Endothelial cell (in vitro differentiated cells): ENCODE results near the gene DCTPP1. TPM values are rescaled to one million over a fixed set of nuclear protein-coding genes. Genes with fewer than 3 reads are reported as not detected.
A peak's percentile ranks its signal among the peaks of the same experiment; 100 is the strongest.

Experiments
- DNase-seq: peaks from one replicate; pipeline ENCODE4 v3.0.0; 2021; ENCODE audit warnings: low spot score
- H3K27ac Mint-ChIP-seq: one replicate; pipeline ENCODE4 v1.8.0; 2021; ENCODE audit warnings: mixed read lengths, inconsistent platforms; ENCODE audit not compliant: unreplicated experiment
- H3K27me3 Mint-ChIP-seq: one replicate; pipeline ENCODE4 v1.8.0; 2021; ENCODE audit warnings: mild to moderate bottlenecking, moderate library complexity, mixed read lengths, inconsistent platforms; ENCODE audit not compliant: unreplicated experiment
- H3K36me3 Mint-ChIP-seq: one replicate; pipeline ENCODE4 v1.8.0; 2021; ENCODE audit warnings: mild to moderate bottlenecking, low read depth, mixed read lengths, inconsistent platforms; ENCODE audit not compliant: unreplicated experiment
- H3K4me1 Mint-ChIP-seq: one replicate; pipeline ENCODE4 v1.8.0; 2021; ENCODE audit warnings: mild to moderate bottlenecking, mixed read lengths, inconsistent platforms; ENCODE audit not compliant: unreplicated experiment
- H3K4me3 Mint-ChIP-seq: one replicate; pipeline ENCODE4 v1.8.0; 2021; ENCODE audit warnings: mild to moderate bottlenecking, mixed read lengths, inconsistent platforms; ENCODE audit not compliant: unreplicated experiment
- H3K9me3 Mint-ChIP-seq: one replicate; pipeline ENCODE4 v1.8.0; 2021; ENCODE audit warnings: mixed read lengths, inconsistent platforms; ENCODE audit not compliant: unreplicated experiment
- total RNA-seq: library from RNA; stranded (reverse); fragmentation: NEBNext Ultra II Directional; extraction: Animal tissue kit (Norgen Biotek cat#: 25700); gene quantifications from one replicate; pipeline ENCODE4 v1.2.1, GENCODE V29; 2021; ENCODE audit not compliant: unreplicated experiment
- TF ChIP-seq, protein P1 (sequence below): fragments of 200-600 bp; sonication (generic); IDR thresholded peaks from one replicate; pipeline ENCODE4 v1.5.0; 2021; ENCODE audit warnings: antibody characterized with exemption; ENCODE audit not compliant: unreplicated experiment

Gene DCTPP1
- total RNA-seq, 1 donor from 2014 or later: 61.1 TPM

DNA sequence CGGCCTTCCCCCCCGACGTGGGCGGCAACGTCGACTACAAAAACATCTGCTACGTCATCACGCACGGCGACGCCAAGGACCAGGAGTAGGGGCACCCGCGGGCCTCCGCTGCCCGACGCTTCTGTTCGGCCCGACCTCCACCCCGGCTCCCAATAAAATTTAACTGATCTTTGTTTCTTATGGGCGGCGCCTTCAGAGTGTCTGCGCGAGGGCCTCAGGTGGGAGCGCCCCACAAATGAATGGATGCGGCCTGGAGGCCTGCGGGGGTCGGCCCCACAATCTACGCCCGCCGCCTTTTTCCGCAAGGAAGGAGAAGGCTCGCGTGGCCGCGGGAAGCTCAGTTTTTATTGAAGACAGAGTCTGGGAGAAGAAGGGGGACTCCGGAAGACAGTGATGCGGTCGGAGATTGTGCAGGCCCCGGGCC is 52.0 kb downstream of the DCTPP1 start:
- DNase-seq: peak; percentile 80

DNA sequence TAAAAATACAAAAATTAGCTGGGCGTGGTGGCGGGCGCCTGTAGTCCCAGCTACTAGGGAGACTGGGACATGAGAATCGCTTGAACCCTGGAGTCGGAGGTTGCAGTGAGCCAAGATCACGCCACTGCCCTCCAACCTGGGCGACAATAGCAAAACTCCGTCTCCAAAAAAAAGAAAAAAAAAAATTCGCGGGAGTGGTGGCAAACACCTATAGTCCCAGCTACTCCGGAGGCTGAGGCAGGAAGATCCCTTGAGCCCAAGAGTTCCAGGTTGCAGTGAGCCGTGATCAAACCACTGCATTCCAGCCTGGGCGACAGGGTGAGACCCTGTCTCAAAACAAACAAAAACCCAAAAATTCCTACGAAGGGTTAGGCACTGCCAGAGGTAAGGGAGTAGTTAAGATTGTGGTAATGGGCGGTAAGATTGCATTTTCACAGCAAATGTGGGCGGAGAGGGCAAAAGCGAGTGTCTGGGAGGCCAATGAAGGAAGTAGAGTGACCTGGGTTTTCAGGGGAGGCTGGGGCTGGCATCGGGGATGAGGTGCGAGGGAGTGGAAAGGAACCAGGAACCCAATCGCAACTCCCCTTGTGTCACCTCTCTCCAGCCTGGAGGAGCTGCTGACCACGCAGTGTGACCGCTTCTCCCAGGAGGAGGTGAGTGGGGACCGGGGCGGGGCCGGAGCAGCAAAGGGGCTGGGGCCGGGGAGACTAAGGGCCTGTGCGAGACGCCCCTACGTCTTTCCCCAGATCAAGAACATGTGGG is 52.6 kb downstream of the DCTPP1 start:
- peaks cover 9% of the 10 kb centered on the region for H3K4me1 Mint-ChIP-seq
- peaks cover 6% of the 10 kb centered on the region for H3K27me3 Mint-ChIP-seq
- H3K9me3 Mint-ChIP-seq: no peaks in the 10 kb centered on the region
- TF ChIP-seq, protein P1, sequence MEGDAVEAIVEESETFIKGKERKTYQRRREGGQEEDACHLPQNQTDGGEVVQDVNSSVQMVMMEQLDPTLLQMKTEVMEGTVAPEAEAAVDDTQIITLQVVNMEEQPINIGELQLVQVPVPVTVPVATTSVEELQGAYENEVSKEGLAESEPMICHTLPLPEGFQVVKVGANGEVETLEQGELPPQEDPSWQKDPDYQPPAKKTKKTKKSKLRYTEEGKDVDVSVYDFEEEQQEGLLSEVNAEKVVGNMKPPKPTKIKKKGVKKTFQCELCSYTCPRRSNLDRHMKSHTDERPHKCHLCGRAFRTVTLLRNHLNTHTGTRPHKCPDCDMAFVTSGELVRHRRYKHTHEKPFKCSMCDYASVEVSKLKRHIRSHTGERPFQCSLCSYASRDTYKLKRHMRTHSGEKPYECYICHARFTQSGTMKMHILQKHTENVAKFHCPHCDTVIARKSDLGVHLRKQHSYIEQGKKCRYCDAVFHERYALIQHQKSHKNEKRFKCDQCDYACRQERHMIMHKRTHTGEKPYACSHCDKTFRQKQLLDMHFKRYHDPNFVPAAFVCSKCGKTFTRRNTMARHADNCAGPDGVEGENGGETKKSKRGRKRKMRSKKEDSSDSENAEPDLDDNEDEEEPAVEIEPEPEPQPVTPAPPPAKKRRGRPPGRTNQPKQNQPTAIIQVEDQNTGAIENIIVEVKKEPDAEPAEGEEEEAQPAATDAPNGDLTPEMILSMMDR: no peak
- no peak for DNase-seq
- H3K4me3 Mint-ChIP-seq: peak overlapping the region; percentile 89
- H3K36me3 Mint-ChIP-seq: peaks cover 4% of the 10 kb centered on the region
- peak overlapping the region; percentile 97 for H3K27ac Mint-ChIP-seq

More for the DNA sequence above, 52.0 kb downstream of the DCTPP1 start:
- Mint-ChIP-seq H3K9me3 (no peaks in the 10 kb centered on the region), H3K27me3 (peaks cover 6% of the 10 kb centered on the region), H3K36me3 (peaks cover 4% of the 10 kb centered on the region), H3K4me3 (peak overlapping the region; percentile 89), H3K27ac (peak overlapping the region; percentile 97), H3K4me1 (peaks cover 14% of the 10 kb centered on the region)
- TF ChIP-seq, protein P1: no peak

DNA sequence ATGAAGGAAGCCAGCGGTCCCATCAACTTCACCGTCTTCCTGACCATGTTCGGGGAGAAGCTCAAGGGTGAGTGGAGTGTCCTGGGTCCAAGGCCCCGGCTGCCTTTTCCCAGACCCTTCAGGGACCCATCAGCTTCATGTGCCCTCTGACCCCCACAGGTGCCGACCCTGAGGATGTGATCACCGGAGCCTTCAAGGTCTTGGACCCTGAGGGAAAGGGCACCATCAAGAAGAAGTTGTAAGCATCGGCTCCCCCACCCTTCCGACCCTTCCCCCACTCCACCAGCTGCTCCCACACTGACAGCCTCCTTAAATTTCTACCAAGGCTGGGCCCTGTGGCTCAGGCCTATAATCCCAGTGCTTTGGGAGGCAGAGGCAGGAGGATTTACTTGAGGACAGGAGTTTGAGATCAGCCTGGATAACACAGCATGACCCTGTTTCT is 53.3 kb downstream of the DCTPP1 start:
- Mint-ChIP-seq H3K27me3 (peaks cover 10% of the 10 kb centered on the region), H3K36me3 (peaks cover 7% of the 10 kb centered on the region), H3K4me1 (peaks cover 14% of the 10 kb centered on the region), H3K27ac (no peak overlapping the region), H3K4me3 (no peak overlapping the region), H3K9me3 (no peaks in the 10 kb centered on the region)
- DNase-seq: no peak
- TF ChIP-seq, protein P1: no peak

DNA sequence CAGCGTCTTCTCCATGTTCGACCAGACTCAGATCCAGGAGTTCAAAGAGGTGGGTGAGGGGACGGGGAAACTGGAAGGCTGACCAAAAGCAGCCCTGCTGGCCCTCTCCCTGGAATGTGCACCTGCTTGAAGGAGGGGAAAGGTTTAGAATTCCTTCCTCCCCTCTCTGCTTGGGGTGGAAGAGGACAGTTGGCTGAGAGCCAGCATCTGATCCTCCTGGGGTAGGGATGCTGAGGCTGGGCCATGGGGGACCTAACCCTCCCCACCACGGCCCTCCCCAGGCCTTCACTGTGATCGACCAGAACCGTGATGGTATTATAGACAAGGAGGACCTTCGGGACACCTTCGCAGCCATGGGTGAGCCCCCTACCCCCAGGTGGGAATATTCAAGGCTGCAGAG is 54.0 kb downstream of the DCTPP1 start:
- DNase-seq: no peak
- H3K36me3 Mint-ChIP-seq: peaks cover 8% of the 10 kb centered on the region
- peak overlapping the region; percentile 42 for H3K27ac Mint-ChIP-seq
- TF ChIP-seq, protein P1: no peak
- H3K9me3 Mint-ChIP-seq: no peaks in the 10 kb centered on the region
- peaks cover 21% of the 10 kb centered on the region for H3K4me1 Mint-ChIP-seq
- H3K4me3 Mint-ChIP-seq: no peak overlapping the region
- peaks cover 13% of the 10 kb centered on the region for H3K27me3 Mint-ChIP-seq

DNA sequence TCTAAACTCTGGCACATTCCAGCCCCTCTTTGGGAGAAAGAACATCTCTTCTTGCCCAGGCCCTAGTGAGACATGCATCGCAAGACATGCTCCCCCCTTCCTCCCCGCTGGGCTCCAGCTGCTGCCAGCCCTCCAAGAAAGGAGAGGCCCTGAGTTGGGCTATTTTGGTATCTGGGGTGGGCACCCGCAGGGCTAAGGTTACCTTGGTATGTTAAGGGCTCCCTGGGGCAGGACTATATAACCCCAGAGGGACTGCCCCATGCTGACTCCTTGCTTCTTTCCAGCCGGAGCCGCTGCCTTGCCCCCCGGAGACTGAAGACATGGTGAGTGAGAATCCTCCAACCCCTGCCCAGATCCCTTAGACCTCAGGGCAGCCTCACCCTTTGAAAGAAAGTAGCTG is 55.3 kb downstream of the DCTPP1 start, which contains the start of gene MYL11:
MYL11 (plus strand) TSS at position 265 of the 400 bp plus-strand sequence; CDS start at position 321, 56 bp downstream.
- no peak within 1 kb of the TSS for H3K4me3 Mint-ChIP-seq

More for the DNA sequence above, 55.3 kb downstream of the DCTPP1 start, which contains the start of gene MYL11:
- no peak for DNase-seq
- H3K9me3 Mint-ChIP-seq: no peaks in the 10 kb centered on the region
- peaks cover 21% of the 10 kb centered on the region for H3K4me1 Mint-ChIP-seq
- H3K36me3 Mint-ChIP-seq: peaks cover 9% of the 10 kb centered on the region
- peaks cover 14% of the 10 kb centered on the region for H3K27me3 Mint-ChIP-seq
- H3K27ac Mint-ChIP-seq: peak within 1 kb of the TSS; percentile 42
- TF ChIP-seq, protein P1: no peak
